Right ventricle myocardium inferior (tissue), 1 donor: Measurements from ENCODE around the gene FAM149B1. TPM values are rescaled to one million over a fixed set of nuclear protein-coding genes. Genes with fewer than 3 reads are reported as not detected.
"Not testable (repeated sequence)": the region's sequence is repeated elsewhere in the genome, so short reads cannot be mapped to it uniquely, and the experiment has no call there.

ENCODE experiments used
- ATAC-seq: fragments of 200-7000 bp; cut with Tn5 transposase; one replicate; pipeline ENCODE4 v1.9.1; 2020; ENCODE audit warnings: mild to moderate bottlenecking, moderate library complexity
- DNase-seq: peaks from one replicate; pipeline ENCODE4 v3.0.0; 2021; ENCODE audit errors: missing footprints
- intact Hi-C: fragments of 100-400 bp; cut with DNase I; formaldehyde crosslinking; loops from one replicate; pipeline ENCODE4 v1.11.0; 2022
- long read RNA-seq: library from polyadenylated mRNA; unstranded; transcript quantifications from one replicate; pipeline ENCODE4 v2.0.0, GENCODE V29; 2021
- total RNA-seq: library from RNA; stranded (reverse); fragmentation: NEBNext Ultra II Directional; extraction: Animal tissue kit (Norgen Biotek cat#: 25700); gene quantifications from one replicate; pipeline ENCODE4 v1.2.1, GENCODE V29; 2021
- donor health status: DM: no; HTN: yes; CAD: no; lungs with severe emphysema.

FAM149B1 gene
- 12.9 TPM for total RNA-seq
- long read RNA-seq, partial matches to known transcripts, result 1 of 2 reads
- long read RNA-seq, other reads (novel, unspliced or antisense), result 1 of 2 reads

- peak; percentile 95 for DNase-seq
- intact Hi-C loops, result loop anchor here (10.0 kb wide), 1 partner anchor 803 kb away; no protein-coding TSS in a partner anchor
- ATAC-seq, result peak; percentile 97
These were observed at the start of gene FAM149B1, which contains the start of gene ECD for GRCh38 chr10:73167783-73168464. Gene FAM149B1, plus strand, starts transcription at chr10:73168119. Its CDS starts 221 bp downstream, at chr10:73168340. Gene ECD, minus strand, starts transcription at chr10:73168008. Its CDS starts 4,071 bp downstream, at chr10:73163937.

- DNase-seq, result no peak
- intact Hi-C loops, result loop anchor here (2.0 kb wide), 1 partner anchor 23 kb away; the partner anchor contains the start of gene P4HA1
- ATAC-seq, result no peak
These were observed 48.5 kb upstream of the FAM149B1 start for GRCh38 chr10:73119457-73119856.

GRCh38 chr10:73119952-73120351 is 48.0 kb upstream of the FAM149B1 start:
- intact Hi-C loops, result loop anchor here (2.0 kb wide), 1 partner anchor 23 kb away; the partner anchor contains the start of gene P4HA1
- ATAC-seq (no peak), DNase-seq (no peak)

- intact Hi-C loops, result no loop called here
- no peak for DNase-seq
- ATAC-seq, result no peak
These were observed 41.6 kb upstream of the FAM149B1 start for GRCh38 chr10:73126343-73126742.

GRCh38 chr10:73131301-73131700 is 36.6 kb upstream of the FAM149B1 start:
- no peak for ATAC-seq
- intact Hi-C loops, result loop anchor here (10.0 kb wide), 1 partner anchor 116 kb away; no protein-coding TSS in a partner anchor
- DNase-seq, result no peak

GRCh38 chr10:73131913-73132686 is 35.8 kb upstream of the FAM149B1 start:
- ATAC-seq (no peak), DNase-seq (no peak)
- intact Hi-C loops, result loop anchor here (10.0 kb wide), 1 partner anchor 117 kb away; no protein-coding TSS in a partner anchor

GRCh38 chr10:73134727-73135126 is 33.2 kb upstream of the FAM149B1 start:
- DNase-seq (no peak), ATAC-seq (no peak)
- intact Hi-C loops, result loop anchor here (10.0 kb wide), 1 partner anchor 120 kb away; no protein-coding TSS in a partner anchor

GRCh38 chr10:73136627-73137026 is 31.3 kb upstream of the FAM149B1 start:
- intact Hi-C loops, result loop anchor here (10.0 kb wide), 1 partner anchor 122 kb away; no protein-coding TSS in a partner anchor
- no peak for DNase-seq
- ATAC-seq, result no peak

- ATAC-seq (no peak), DNase-seq (no peak)
- intact Hi-C loops, result loop anchor here (10.0 kb wide), 1 partner anchor 124 kb away; no protein-coding TSS in a partner anchor
These were observed 28.7 kb upstream of the FAM149B1 start for GRCh38 chr10:73139251-73139650.

- DNase-seq (no peak), ATAC-seq (no peak)
- intact Hi-C loops, result no loop called here
These were observed 26.3 kb upstream of the FAM149B1 start for GRCh38 chr10:73141603-73142002.

- ATAC-seq, DNase-seq, intact Hi-C loops: not testable (repeated sequence)
These were observed 17.1 kb upstream of the FAM149B1 start for GRCh38 chr10:73150633-73151413.

GRCh38 chr10:73152009-73152408 is 15.9 kb upstream of the FAM149B1 start:
- intact Hi-C loops, result no loop called here
- DNase-seq (no peak), ATAC-seq (no peak)

GRCh38 chr10:73156054-73156453 is 11.9 kb upstream of the FAM149B1 start:
- DNase-seq (no peak), ATAC-seq (no peak)
- intact Hi-C loops, result loop anchor here (5.0 kb wide), 1 partner anchor 59 kb away; the partner anchor contains the start of gene P4HA1

- intact Hi-C loops, result loop anchor here (5.0 kb wide), 1 partner anchor 62 kb away; the partner anchor contains the start of gene P4HA1
- DNase-seq (no peak), ATAC-seq (no peak)
These were observed 8.8 kb upstream of the FAM149B1 start for GRCh38 chr10:73159038-73159648.

- intact Hi-C loops, result loop anchor here (10.0 kb wide), 1 partner anchor 796 kb away; no protein-coding TSS in a partner anchor
- no peak for DNase-seq
- no peak for ATAC-seq
These were observed 6.8 kb upstream of the FAM149B1 start for GRCh38 chr10:73161079-73161478.

- intact Hi-C loops, result loop anchor here (10.0 kb wide), 1 partner anchor 797 kb away; no protein-coding TSS in a partner anchor
- DNase-seq, result no peak
These were observed 6.3 kb upstream of the FAM149B1 start for GRCh38 chr10:73161662-73162061.

GRCh38 chr10:73163096-73163495 is 4.8 kb upstream of the FAM149B1 start:
- intact Hi-C loops, result loop anchor here (10.0 kb wide), 1 partner anchor 798 kb away; no protein-coding TSS in a partner anchor
- DNase-seq (no peak), ATAC-seq (no peak)

More at GRCh38 chr10:73161662-73162061, 6.3 kb upstream of the FAM149B1 start:
- ATAC-seq, result no peak

GRCh38 chr10:73166972-73167371 is 947 bp upstream of the FAM149B1 start:
- ATAC-seq, result no peak
- no peak for DNase-seq
- intact Hi-C loops, result loop anchor here (10.0 kb wide), 1 partner anchor 802 kb away; no protein-coding TSS in a partner anchor
